ENCODE results near the gene NRIP1. TPM values are rescaled to one million over a fixed set of nuclear protein-coding genes. Genes with fewer than 3 reads are reported as not detected.

The NRIP1 gene
- total RNA-seq, 1 experiment from 2014 or later: 14.6 TPM

- TF ChIP-seq CTCF (conservative IDR thresholded peaks at IDR 0.05; ENCODE audit: low read depth, low read length) (no peak), EZH2 (IDR thresholded peaks at IDR 0.05; ENCODE audit: borderline replicate concordance, low read depth, low read length, poor library complexity, severe bottlenecking) (no peak)
- BruUV-seq (replicated peaks): no TSS peak
- Histone ChIP-seq H3K27me3 (replicated peaks; ENCODE audit: insufficient read depth, low read depth, low read length, poor library complexity) (no peaks in the 10 kb centered on the region), H3K4me3 (ENCODE audit: low read depth, low read length, poor library complexity, severe bottlenecking) (no peak overlapping the region), H3K27ac (ENCODE audit: low read depth, low read length, poor library complexity, severe bottlenecking) (no peak overlapping the region), H3K36me3 (ENCODE audit: insufficient read depth, low read length, poor library complexity, severe bottlenecking) (no peaks in the 10 kb centered on the region), H3K9me3 (ENCODE audit: low read depth, low read length, poor library complexity, severe bottlenecking) (no peaks in the 10 kb centered on the region), H3K4me1 (ENCODE audit: insufficient read depth, low read length, poor library complexity, severe bottlenecking) (no peaks in the 10 kb centered on the region)
- peak; percentile 4 for DNase-seq (ENCODE audit: low spot score)
- ChIA-PET POLR2A (ENCODE audit: low non-redundant PET) (no interaction called here), CTCF (no interaction called here)
- intact Hi-C loops (cut with micrococcal nuclease; ENCODE audit: unreplicated experiment): no loop called here
Measured at GRCh38 chr21:14952916-14953315, 111.9 kb downstream of the NRIP1 start.

DNA sequence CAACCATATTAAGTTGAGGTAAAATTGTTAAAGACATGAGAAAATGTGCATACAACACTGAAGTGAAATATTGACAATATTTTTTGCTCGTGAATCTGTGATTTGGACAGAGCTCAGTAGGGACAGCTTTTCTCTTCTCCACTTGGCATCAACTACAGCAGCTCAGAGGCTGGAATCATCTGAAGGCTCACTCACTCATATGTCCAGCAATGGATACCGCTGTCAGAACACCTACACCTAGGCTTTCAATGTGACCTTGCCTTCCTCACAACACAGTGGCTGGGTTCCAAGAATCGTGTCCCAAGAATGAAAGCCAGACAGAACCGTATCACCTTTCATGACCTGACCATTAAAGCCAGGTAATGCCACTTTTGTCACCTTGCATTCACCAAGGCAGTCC, 115.2 kb downstream of the NRIP1 start:
- no peak for DNase-seq (ENCODE audit: low spot score)
- Histone ChIP-seq H3K27me3 (replicated peaks; ENCODE audit: insufficient read depth, low read depth, low read length, poor library complexity) (no peaks in the 10 kb centered on the region), H3K27ac (ENCODE audit: low read depth, low read length, poor library complexity, severe bottlenecking) (no peak overlapping the region), H3K4me1 (ENCODE audit: insufficient read depth, low read length, poor library complexity, severe bottlenecking) (no peaks in the 10 kb centered on the region), H3K4me3 (ENCODE audit: low read depth, low read length, poor library complexity, severe bottlenecking) (no peak overlapping the region), H3K36me3 (ENCODE audit: insufficient read depth, low read length, poor library complexity, severe bottlenecking) (no peaks in the 10 kb centered on the region), H3K9me3 (ENCODE audit: low read depth, low read length, poor library complexity, severe bottlenecking) (no peaks in the 10 kb centered on the region)
- intact Hi-C loops (cut with micrococcal nuclease; ENCODE audit: unreplicated experiment): no loop called here
- TF ChIP-seq EZH2 (IDR thresholded peaks at IDR 0.05; ENCODE audit: borderline replicate concordance, low read depth, low read length, poor library complexity, severe bottlenecking) (no peak), CTCF (conservative IDR thresholded peaks at IDR 0.05; ENCODE audit: low read depth, low read length) (no peak)
- no TSS peak for BruUV-seq (replicated peaks)
- ChIA-PET POLR2A (ENCODE audit: low non-redundant PET) (no interaction called here), CTCF (no interaction called here)

DNA sequence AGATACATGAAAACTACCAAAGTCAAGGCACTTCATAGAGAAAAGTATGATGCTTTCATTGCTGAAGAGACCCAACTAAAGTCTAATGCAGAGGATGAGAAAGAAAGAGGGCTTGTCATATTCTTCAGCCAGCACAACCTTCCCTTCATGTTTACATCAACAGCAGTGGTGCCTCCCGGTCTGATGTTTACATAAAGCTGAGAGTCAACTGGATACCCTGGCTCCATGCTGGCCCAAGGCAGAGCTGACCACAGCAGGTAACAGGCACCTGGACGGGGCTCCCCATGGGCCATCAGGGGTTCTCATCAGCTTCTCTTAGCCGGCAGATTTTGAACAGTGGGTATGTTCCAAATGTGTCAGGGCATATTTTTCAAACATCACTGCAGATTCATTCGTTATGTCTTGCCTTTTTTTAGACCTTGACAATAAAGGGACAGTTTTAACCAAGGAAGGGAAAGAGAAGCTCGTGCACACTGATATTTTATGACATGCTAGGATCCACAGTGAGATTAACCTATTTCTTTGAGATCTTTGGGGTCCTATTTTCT, 117.1 kb downstream of the NRIP1 start:
- CTCF ChIA-PET: no interaction called here
- Histone ChIP-seq H3K27me3 (replicated peaks; ENCODE audit: insufficient read depth, low read depth, low read length, poor library complexity) (no peaks in the 10 kb centered on the region), H3K27ac (ENCODE audit: low read depth, low read length, poor library complexity, severe bottlenecking) (no peak overlapping the region), H3K4me1 (ENCODE audit: insufficient read depth, low read length, poor library complexity, severe bottlenecking) (no peaks in the 10 kb centered on the region), H3K9me3 (ENCODE audit: low read depth, low read length, poor library complexity, severe bottlenecking) (no peaks in the 10 kb centered on the region), H3K4me3 (ENCODE audit: low read depth, low read length, poor library complexity, severe bottlenecking) (no peak overlapping the region), H3K36me3 (ENCODE audit: insufficient read depth, low read length, poor library complexity, severe bottlenecking) (no peaks in the 10 kb centered on the region)
- BruUV-seq (replicated peaks): no TSS peak
- no peak for TF ChIP-seq CTCF (conservative IDR thresholded peaks at IDR 0.05; ENCODE audit: low read depth, low read length)
- TF ChIP-seq EZH2 (IDR thresholded peaks at IDR 0.05; ENCODE audit: borderline replicate concordance, low read depth, low read length, poor library complexity, severe bottlenecking): no peak
- intact Hi-C loops (cut with micrococcal nuclease; ENCODE audit: unreplicated experiment): no loop called here
- POLR2A ChIA-PET (ENCODE audit: low non-redundant PET): no interaction called here
- DNase-seq (ENCODE audit: low spot score): no peak
